PC-9 (cell line): ENCODE measurements around the gene UPB1. TPM values are rescaled to one million over a fixed set of nuclear protein-coding genes. Genes with fewer than 3 reads are reported as not detected.

Experiments
- BruUV-seq: library from RNA; stranded (reverse); fragments of 400-500 nt; replicated peaks from 2 replicates; lab custom pipeline; 2021; lab: Mats Ljungman, UMichigan
- CTCF ChIA-PET: fragments of 300-600 bp; sonication (Branson Sonifier 250); formaldehyde crosslinking; loops from one replicate; lab custom pipeline; 2022; ENCODE audit warnings: antibody characterized with exemption; lab: Charles Lee
- POLR2A ChIA-PET: fragments of 300-600 bp; sonication (Branson Sonifier 250); formaldehyde crosslinking; loops from one replicate; lab custom pipeline; 2022; ENCODE audit warnings: antibody characterized with exemption; ENCODE audit not compliant: unreplicated experiment; lab: Charles Lee
- DNase-seq, 2 experiments: peaks; one replicate each; pipeline versions ENCODE4 v3.0.0 to v3.0.0-alpha.2; 2015 to 2022; ENCODE audit warnings: mixed read lengths in 1 of 2
- H2AFZ ChIP-seq: fragments of 200-600 bp; sonication (generic); 2 replicates; pipeline ENCODE4 v1.8.1; 2017; ENCODE audit warnings: antibody characterized with exemption
- H3F3A ChIP-seq: fragments of 200-600 bp; sonication (generic); 2 replicates; pipeline ENCODE4 v1.8.1; 2017; ENCODE audit warnings: antibody characterized with exemption, mild to moderate bottlenecking, low read depth; ENCODE audit not compliant: insufficient read depth
- H3K27ac ChIP-seq: fragments of 200-600 bp; sonication (generic); 2 replicates; pipeline ENCODE4 v1.6.1; 2016; ENCODE audit warnings: mixed run types
- H3K27me3 ChIP-seq: fragments of 200-600 bp; sonication (generic); 2 replicates; pipeline ENCODE4 v1.6.1; 2016; ENCODE audit warnings: low read depth, mixed run types; ENCODE audit not compliant: insufficient read depth
- H3K36me3 ChIP-seq: fragments of 200-600 bp; sonication (generic); 2 replicates; pipeline ENCODE4 v1.6.1; 2016; ENCODE audit warnings: low read depth, mixed run types
- H3K4me1 ChIP-seq: fragments of 200-600 bp; sonication (generic); replicated peaks from 2 replicates; pipeline ENCODE4 v1.6.1; 2016; ENCODE audit warnings: mixed run types; ENCODE audit not compliant: insufficient read depth
- H3K4me2 ChIP-seq: fragments of 200-600 bp; sonication (generic); 2 replicates; pipeline ENCODE4 v1.6.1; 2017; ENCODE audit warnings: mixed run types
- H3K4me3 ChIP-seq: fragments of 200-600 bp; sonication (generic); 2 replicates; pipeline ENCODE4 v1.6.1; 2016; ENCODE audit warnings: mixed run types
- H3K79me2 ChIP-seq: fragments of 200-600 bp; sonication (generic); 2 replicates; pipeline ENCODE4 v1.6.1; 2017; ENCODE audit warnings: low read depth, mixed run types
- H3K9me2 ChIP-seq: fragments of 200-600 bp; sonication (generic); 2 replicates; pipeline ENCODE4 v1.8.1; 2017; ENCODE audit warnings: mild to moderate bottlenecking; ENCODE audit not compliant: insufficient read depth
- H3K9me3 ChIP-seq: fragments of 200-600 bp; sonication (generic); 2 replicates; pipeline ENCODE4 v1.8.1; 2016; ENCODE audit warnings: low read depth; ENCODE audit not compliant: insufficient read depth
- H4K20me1 ChIP-seq: fragments of 200-600 bp; sonication (generic); 2 replicates; pipeline ENCODE4 v1.8.1; 2017; ENCODE audit not compliant: insufficient read depth
- CTCF ChIP-seq: fragments of 200-600 bp; sonication (generic); conservative IDR thresholded peaks from 2 replicates; pipeline ENCODE4 v1.6.1; 2017; ENCODE audit warnings: mixed run types, antibody characterized with exemption, mild to moderate bottlenecking, moderate library complexity
- EZH2 ChIP-seq: fragments of 200-600 bp; sonication (generic); IDR thresholded peaks from 2 replicates; pipeline ENCODE4 v1.8.0; 2017; ENCODE audit warnings: antibody characterized with exemption, low read depth
- intact Hi-C: fragments of 100-400 bp; cut with micrococcal nuclease; formaldehyde crosslinking; loops from one replicate; pipeline ENCODE4 v1.10.0; 2022; ENCODE audit not compliant: unreplicated experiment
- total RNA-seq: library from RNA; stranded (reverse); gene quantifications from 2 replicates; pipeline ENCODE4 v1.2.3, GENCODE V29; 2021

UPB1 gene
- total RNA-seq, 1 experiment from 2014 or later, result 0.17 TPM

- peaks cover 80% of the 10 kb centered on the region for H3K79me2 ChIP-seq
- H3F3A ChIP-seq, result 0 out of 2 replicates have a peak, but pooled peaks cover 6% of the 10 kb centered on the region
- ChIA-PET POLR2A (interaction anchor here (0.6 to 0.7 kb wide), 4 partner anchors 16 to 1927 kb away, joined by 4 to 18 read pairs (median 6); no protein-coding TSS in a partner anchor), CTCF (interaction anchor here (0.6 kb wide), 1 partner anchor 785 kb away, joined by 7 read pairs; no protein-coding TSS in a partner anchor)
- H4K20me1 ChIP-seq, result peaks cover 30% of the 10 kb centered on the region
- intact Hi-C loops, result no loop called here
- H3K4me2 ChIP-seq, result peak within 1 kb of the TSS; percentile 98
- peaks cover 19% of the 10 kb centered on the region; the same call in 1 of the 2 replicates for H3K36me3 ChIP-seq
- H3K9me2 ChIP-seq, result no peaks in the 10 kb centered on the region
- H3K9me3 ChIP-seq, result no peaks in the 10 kb centered on the region
- H3K27me3 ChIP-seq, result no peaks in the 10 kb centered on the region
- H2AFZ ChIP-seq, result peak within 1 kb of the TSS; percentile 94
- peaks cover 20% of the 10 kb centered on the region for H3K4me1 ChIP-seq
- peak within 1 kb of the TSS; percentile 100 for H3K4me3 ChIP-seq
- BruUV-seq, result no TSS peak
- peak; percentile 94 to 95 for DNase-seq
- TF ChIP-seq EZH2, result no peak
- TF ChIP-seq CTCF, result no peak; the same call in 1 of the 2 replicates
- peak within 1 kb of the TSS; percentile 75 for H3K27ac ChIP-seq
These were observed 60.3 kb downstream of the UPB1 start, which contains the start of gene SNRPD3 for GRCh38 chr22:24555165-24556039. Gene SNRPD3, plus strand, starts transcription at chr22:24555999. Its CDS starts 1,676 bp downstream, at chr22:24557675.

- no peaks in the 10 kb centered on the region for H3K27me3 ChIP-seq
- H3K27ac ChIP-seq, result no peak overlapping the region
- H3K9me3 ChIP-seq, result no peaks in the 10 kb centered on the region
- H3K4me3 ChIP-seq, result no peak overlapping the region
- H3K36me3 ChIP-seq, result peaks cover 29% of the 10 kb centered on the region
- peaks cover 13% of the 10 kb centered on the region for H3K4me1 ChIP-seq
- CTCF ChIA-PET, result no interaction called here
- intact Hi-C loops, result no loop called here
- TF ChIP-seq CTCF (no peak), EZH2 (no peak)
- H3K79me2 ChIP-seq, result peaks cover 87% of the 10 kb centered on the region
- 0 out of 2 replicates have a peak, but pooled peaks cover 6% of the 10 kb centered on the region for H3F3A ChIP-seq
- H3K9me2 ChIP-seq, result no peaks in the 10 kb centered on the region
- H3K4me2 ChIP-seq, result no peak overlapping the region
- H4K20me1 ChIP-seq, result peaks cover 61% of the 10 kb centered on the region
- no peak for DNase-seq
- POLR2A ChIA-PET, result no interaction called here
- no peak overlapping the region for H2AFZ ChIP-seq
- no TSS peak for BruUV-seq
These were observed 64.3 kb downstream of the UPB1 start for GRCh38 chr22:24559471-24559870.

- Histone ChIP-seq H3K79me2 (peaks cover 85% of the 10 kb centered on the region), H2AFZ (no peak overlapping the region), H4K20me1 (peaks cover 79% of the 10 kb centered on the region), H3K36me3 (peaks cover 19% of the 10 kb centered on the region), H3K4me3 (no peak overlapping the region), H3K4me2 (no peak overlapping the region), H3K9me2 (no peaks in the 10 kb centered on the region), H3K4me1 (no peaks in the 10 kb centered on the region), H3K27ac (no peak overlapping the region), H3K27me3 (no peaks in the 10 kb centered on the region), H3F3A (no peaks in the 10 kb centered on the region; the same call in 1 of the 2 replicates), H3K9me3 (no peaks in the 10 kb centered on the region)
- TF ChIP-seq EZH2 (no peak), CTCF (no peak)
- BruUV-seq, result no TSS peak
- intact Hi-C loops, result no loop called here
- no peak for DNase-seq
- POLR2A ChIA-PET, result no interaction called here
- CTCF ChIA-PET, result no interaction called here
These were observed 68.1 kb downstream of the UPB1 start for GRCh38 chr22:24563246-24563645.
